Peyer's patch (tissue), 4 donors: ENCODE measurements around the gene PHACTR1.

Source experiments
- POLR2A ChIP-seq, 2 donors: fragments of 450-650 bp; IDR thresholded peaks; one replicate each; pipeline ENCODE4 v1.5.1; 2017; ENCODE audit warnings: antibody characterized with exemption in 2 of 2, mild to moderate bottlenecking in 2 of 2, moderate library complexity in 2 of 2
- TF ChIP-seq, protein P1 (sequence below), 6 experiments: fragments of 450-650 bp in 4 of 6; fragments of 200-600 bp in 2 of 6; sonication (generic) in 1 of 6; IDR thresholded peaks; one replicate each; pipeline ENCODE4 v1.5.1; 2017 to 2019; ENCODE audit warnings: antibody characterized with exemption in 6 of 6, mild to moderate bottlenecking in 3 of 6, moderate library complexity in 1 of 6

DNA sequence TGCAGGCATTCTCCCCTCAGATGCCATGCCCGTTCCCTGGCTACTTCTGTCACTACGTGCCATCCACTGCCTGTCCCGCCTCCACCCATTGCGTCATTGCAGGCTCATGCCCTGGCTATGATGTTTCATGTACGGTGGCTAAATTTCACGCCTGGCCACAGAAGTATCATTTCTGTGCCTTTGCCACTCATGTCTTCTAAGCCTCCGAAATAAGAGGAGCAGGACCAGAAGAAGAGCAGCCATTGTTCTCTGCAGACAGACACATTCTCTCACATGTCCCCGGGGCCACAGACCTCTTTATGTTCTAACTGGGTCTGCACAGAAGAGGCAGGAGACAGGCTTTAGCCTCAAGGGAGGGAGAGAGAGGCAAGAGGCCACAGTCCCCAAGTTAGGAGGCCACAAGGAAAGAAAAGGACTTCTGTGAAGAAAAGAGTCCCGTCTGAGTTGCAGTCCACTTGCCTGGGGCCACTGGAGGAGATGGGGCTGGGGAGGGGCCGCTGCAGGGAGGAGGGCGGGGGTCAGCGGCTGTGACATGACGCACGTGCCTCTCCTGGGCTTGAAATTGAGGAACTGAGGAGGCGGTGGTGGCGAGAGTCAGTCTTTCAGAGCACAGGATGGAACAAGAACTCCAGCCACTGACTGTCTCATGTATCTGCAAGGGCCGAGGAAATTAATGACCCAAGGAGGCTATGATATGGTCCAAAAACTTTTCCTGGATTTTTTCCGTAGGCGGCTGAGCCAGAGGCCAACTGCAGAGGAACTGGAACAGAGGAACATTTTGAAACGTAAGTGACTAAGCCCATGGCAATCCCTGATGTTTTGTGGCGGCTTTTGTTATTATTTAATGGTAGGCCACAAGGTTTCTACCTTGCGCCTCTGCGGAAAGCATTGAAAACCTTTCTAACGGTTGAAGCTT, 555.8 kb downstream of the PHACTR1 start:
- no peak for TF ChIP-seq POLR2A (IDR thresholded peaks at IDR 0.05)
- TF ChIP-seq, protein P1, sequence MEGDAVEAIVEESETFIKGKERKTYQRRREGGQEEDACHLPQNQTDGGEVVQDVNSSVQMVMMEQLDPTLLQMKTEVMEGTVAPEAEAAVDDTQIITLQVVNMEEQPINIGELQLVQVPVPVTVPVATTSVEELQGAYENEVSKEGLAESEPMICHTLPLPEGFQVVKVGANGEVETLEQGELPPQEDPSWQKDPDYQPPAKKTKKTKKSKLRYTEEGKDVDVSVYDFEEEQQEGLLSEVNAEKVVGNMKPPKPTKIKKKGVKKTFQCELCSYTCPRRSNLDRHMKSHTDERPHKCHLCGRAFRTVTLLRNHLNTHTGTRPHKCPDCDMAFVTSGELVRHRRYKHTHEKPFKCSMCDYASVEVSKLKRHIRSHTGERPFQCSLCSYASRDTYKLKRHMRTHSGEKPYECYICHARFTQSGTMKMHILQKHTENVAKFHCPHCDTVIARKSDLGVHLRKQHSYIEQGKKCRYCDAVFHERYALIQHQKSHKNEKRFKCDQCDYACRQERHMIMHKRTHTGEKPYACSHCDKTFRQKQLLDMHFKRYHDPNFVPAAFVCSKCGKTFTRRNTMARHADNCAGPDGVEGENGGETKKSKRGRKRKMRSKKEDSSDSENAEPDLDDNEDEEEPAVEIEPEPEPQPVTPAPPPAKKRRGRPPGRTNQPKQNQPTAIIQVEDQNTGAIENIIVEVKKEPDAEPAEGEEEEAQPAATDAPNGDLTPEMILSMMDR (IDR thresholded peaks at IDR 0.05), result no peak
